Measurements from ENCODE around the gene BTN3A1.

GRCh38 chr6:26366504-26366903 lies 35.6 kb upstream of the BTN3A1 start:
- TF ChIP-seq CTCF (tag by site-specific recombination; IDR thresholded peaks at IDR 0.05) (no peak), MEIS1 (CRISPR knock-in tag; IDR thresholded peaks at IDR 0.05; ENCODE audit: borderline replicate concordance) (no peak), ZBTB1 (tag by site-specific recombination; IDR thresholded peaks at IDR 0.05) (no peak), ZNF121 (tag by site-specific recombination; IDR thresholded peaks at IDR 0.05) (no peak), ZNF274 (IDR thresholded peaks at IDR 0.05; ENCODE audit: low read length) (no peak), ZNF274 (tag by site-specific recombination; IDR thresholded peaks at IDR 0.05; ENCODE audit: borderline replicate concordance) (no peak), ZNF335 (tag by site-specific recombination; conservative IDR thresholded peaks at IDR 0.05) (no peak), REST (tag by site-specific recombination; IDR thresholded peaks at IDR 0.05) (no peak), ZFP41 (tag by site-specific recombination; IDR thresholded peaks at IDR 0.05; ENCODE audit: borderline replicate concordance) (no peak), ZNF391 (tag by site-specific recombination; IDR thresholded peaks at IDR 0.05; ENCODE audit: borderline replicate concordance, low read depth) (no peak), HOXD13 (CRISPR knock-in tag; IDR thresholded peaks at IDR 0.05; ENCODE audit: borderline replicate concordance) (no peak), ZNF785 (tag by site-specific recombination; IDR thresholded peaks at IDR 0.05) (no peak), PATZ1 (tag by site-specific recombination; IDR thresholded peaks at IDR 0.05) (no peak), ZNF837 (tag by site-specific recombination; IDR thresholded peaks at IDR 0.05) (no peak)
